Liver (tissue), 9 donors: Measurements from ENCODE around the gene GAP43. TPM values are rescaled to one million over a fixed set of nuclear protein-coding genes. Genes with fewer than 3 reads are reported as not detected.

Experiments used
- DNase-seq: peaks from one replicate; pipeline ENCODE4 v3.0.0-alpha.2; 2017; ENCODE audit warnings: low spot score
- H3K27ac ChIP-seq, 2 donors: one replicate each; pipeline ENCODE4 v1.7.0; 2013; ENCODE audit warnings: inconsistent platforms in 2 of 2, low read length in 2 of 2, control low read depth in 1 of 2, low read depth in 1 of 2, mild to moderate bottlenecking in 1 of 2
- H3K27me3 ChIP-seq, 4 donors: one replicate each; pipeline versions ENCODE4 v1.6.1 to v1.7.0; 2013; ENCODE audit warnings: low read length in 3 of 4, inconsistent platforms in 1 of 4, mild to moderate bottlenecking in 1 of 4, moderate library complexity in 1 of 4; ENCODE audit not compliant: control insufficient read depth in 4 of 4, insufficient read depth in 4 of 4
- H3K36me3 ChIP-seq, 4 donors: one replicate each; pipeline versions ENCODE4 v1.6.1 to v1.7.0; 2013; ENCODE audit warnings: low read length in 3 of 4, mild to moderate bottlenecking in 3 of 4, low read depth in 1 of 4, moderate library complexity in 1 of 4; ENCODE audit not compliant: control insufficient read depth in 4 of 4, insufficient read depth in 3 of 4
- H3K4me1 ChIP-seq, 4 donors: one replicate each; pipeline versions ENCODE4 v1.6.1 to v1.7.0; 2013; ENCODE audit warnings: low read length in 3 of 4, mild to moderate bottlenecking in 3 of 4, moderate library complexity in 1 of 4; ENCODE audit not compliant: control insufficient read depth in 4 of 4, insufficient read depth in 4 of 4
- H3K4me3 ChIP-seq, 3 donors: one replicate each; pipeline versions ENCODE4 v1.6.1 to v1.7.0; 2013; ENCODE audit warnings: low read length in 3 of 3, control low read depth in 1 of 3, low read depth in 1 of 3, mild to moderate bottlenecking in 1 of 3
- H3K9ac ChIP-seq, 2 donors: one replicate each; pipeline ENCODE4 v1.7.0; 2013; ENCODE audit warnings: low read length in 2 of 2, mild to moderate bottlenecking in 2 of 2, moderate library complexity in 2 of 2, control low read depth in 1 of 2, low read depth in 1 of 2
- H3K9me3 ChIP-seq, 4 donors: one replicate each; pipeline versions ENCODE4 v1.6.1 to v1.7.0; 2013; ENCODE audit warnings: low read length in 3 of 4; ENCODE audit not compliant: control insufficient read depth in 4 of 4
- EGR1 ChIP-seq, 2 donors: IDR thresholded peaks; 2 replicates each; pipeline ENCODE4 v1.6.1; 2016 to 2018; ENCODE audit warnings: antibody characterized with exemption in 2 of 2, low read depth in 2 of 2
- FOXA1 ChIP-seq: IDR thresholded peaks from 2 replicates; pipeline ENCODE4 v1.6.1; 2016; ENCODE audit warnings: antibody characterized with exemption
- FOXA2 ChIP-seq: IDR thresholded peaks from 2 replicates; pipeline ENCODE4 v1.6.1; 2016; ENCODE audit warnings: antibody characterized with exemption
- GABPA ChIP-seq, 2 donors: IDR thresholded peaks in 1 of 2; conservative IDR thresholded peaks in 1 of 2; 2 replicates each; pipeline ENCODE4 v1.6.1; 2016; ENCODE audit warnings: antibody characterized with exemption in 2 of 2, mild to moderate bottlenecking in 1 of 2, moderate library complexity in 1 of 2
- HNF4G ChIP-seq: IDR thresholded peaks from 2 replicates; pipeline ENCODE4 v1.6.1; 2016; ENCODE audit warnings: antibody characterized with exemption
- JUND ChIP-seq, 2 donors: IDR thresholded peaks; 2 replicates each; pipeline ENCODE4 v1.6.1; 2016; ENCODE audit warnings: antibody characterized with exemption in 2 of 2
- NR2F2 ChIP-seq: IDR thresholded peaks from 2 replicates; pipeline ENCODE4 v1.6.1; 2016; ENCODE audit warnings: antibody characterized with exemption
- RAD21 ChIP-seq, 2 donors: IDR thresholded peaks; 2 replicates each; pipeline ENCODE4 v1.6.1; 2016; ENCODE audit warnings: antibody characterized with exemption in 2 of 2, mild to moderate bottlenecking in 2 of 2
- RXRA ChIP-seq, 2 donors: IDR thresholded peaks; 2 replicates each; pipeline ENCODE4 v1.6.1; 2017 to 2018; ENCODE audit warnings: antibody characterized with exemption in 2 of 2, mild to moderate bottlenecking in 1 of 2
- SP1 ChIP-seq: IDR thresholded peaks from 2 replicates; pipeline ENCODE4 v1.6.1; 2018; ENCODE audit warnings: antibody characterized with exemption, mild to moderate bottlenecking
- TAF1 ChIP-seq: conservative IDR thresholded peaks from 2 replicates; pipeline ENCODE4 v1.6.1; 2016; ENCODE audit warnings: antibody characterized with exemption, mild to moderate bottlenecking
- YY1 ChIP-seq: IDR thresholded peaks from 2 replicates; pipeline ENCODE4 v1.6.1; 2016; ENCODE audit warnings: antibody characterized with exemption, mild to moderate bottlenecking
- WGBS: extraction: QIAGEN DNeasy Blood & Tissue Kit; methylation state at CpG from one replicate; pipeline ENCODE4 v1.1.7; 2013; 5-methylcytosine and 5-hydroxymethylcytosine counted together
- polyA plus RNA-seq, 2 donors: library from polyadenylated mRNA; stranded (reverse) in 1 of 2; unstranded in 1 of 2; fragments of 200-250 nt in 1 of 2; fragments of >200 nt in 1 of 2; fragmentation: Nextera tagmentation in 1 of 2; extraction: Ambion mirVana in 1 of 2; gene quantifications; one replicate each; pipeline versions ENCODE4 v1.2.1 to v1.2.3, GENCODE V29; 2013 to 2015
- total RNA-seq, 2 donors: library from RNA; depleted of rRNA; stranded (reverse); fragments of >200 nt; gene quantifications; one replicate each; pipeline ENCODE4 v1.2.3, GENCODE V29; 2014
- TF ChIP-seq, protein P1 (sequence below): IDR thresholded peaks from 2 replicates; pipeline ENCODE4 v1.6.1; 2016; ENCODE audit warnings: antibody characterized with exemption, mild to moderate bottlenecking
- TF ChIP-seq, protein P2 (sequence below): IDR thresholded peaks from 2 replicates; pipeline ENCODE4 v1.6.1; 2016; ENCODE audit warnings: antibody characterized with exemption
- TF ChIP-seq, protein P3 (sequence below): fragments of 150-350 bp; IDR thresholded peaks from 2 replicates; pipeline ENCODE4 v1.5.1; 2017; ENCODE audit warnings: improper control_type of control experiment, low read depth, low read length; ENCODE audit not compliant: missing input control
- TF ChIP-seq, protein P4 (sequence below): IDR thresholded peaks from 2 replicates; pipeline ENCODE4 v1.6.1; 2016; ENCODE audit warnings: antibody characterized with exemption
- TF ChIP-seq, protein P5 (sequence below): IDR thresholded peaks from 2 replicates; pipeline ENCODE4 v1.6.1; 2016; ENCODE audit warnings: antibody characterized with exemption
- donor health status: healthy.
- donor health status: healthy.
- donor health status: healthy.
- donor health status: healthy.
- donor health status: healthy.

The GAP43 gene
- total and polyA plus RNA-seq, 4 donors = 0.06 TPM; not detected in 3

DNA sequence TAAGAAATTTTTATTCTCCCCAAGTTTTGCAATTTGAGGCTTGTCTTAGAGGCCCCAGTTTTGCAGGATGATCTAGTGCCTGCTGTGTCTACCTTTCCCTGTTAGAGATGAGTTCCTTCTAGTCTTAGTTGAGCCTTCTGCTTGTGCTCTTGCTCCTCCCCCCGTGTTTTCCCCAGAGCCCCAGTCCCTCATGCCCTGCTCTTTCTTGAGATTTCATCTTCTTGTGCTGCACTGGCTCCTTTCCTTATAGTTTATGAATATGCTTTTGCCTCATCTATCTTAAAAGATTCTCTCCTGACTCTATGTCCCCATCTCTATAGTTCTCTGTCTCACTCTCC lies 4.7 kb downstream of the GAP43 start:
- H3K9ac ChIP-seq = no peak overlapping the region
- no peaks in the 10 kb centered on the region for H3K36me3 ChIP-seq
- TF ChIP-seq HNF4G (no peak), TAF1 (no peak), YY1 (no peak), JUND (IDR thresholded peaks at IDR 0.05) (no peak), EGR1 (IDR thresholded peaks at IDR 0.05; ENCODE audit: low read depth in 2 of 2) (no peak)
- TF ChIP-seq, protein P1, sequence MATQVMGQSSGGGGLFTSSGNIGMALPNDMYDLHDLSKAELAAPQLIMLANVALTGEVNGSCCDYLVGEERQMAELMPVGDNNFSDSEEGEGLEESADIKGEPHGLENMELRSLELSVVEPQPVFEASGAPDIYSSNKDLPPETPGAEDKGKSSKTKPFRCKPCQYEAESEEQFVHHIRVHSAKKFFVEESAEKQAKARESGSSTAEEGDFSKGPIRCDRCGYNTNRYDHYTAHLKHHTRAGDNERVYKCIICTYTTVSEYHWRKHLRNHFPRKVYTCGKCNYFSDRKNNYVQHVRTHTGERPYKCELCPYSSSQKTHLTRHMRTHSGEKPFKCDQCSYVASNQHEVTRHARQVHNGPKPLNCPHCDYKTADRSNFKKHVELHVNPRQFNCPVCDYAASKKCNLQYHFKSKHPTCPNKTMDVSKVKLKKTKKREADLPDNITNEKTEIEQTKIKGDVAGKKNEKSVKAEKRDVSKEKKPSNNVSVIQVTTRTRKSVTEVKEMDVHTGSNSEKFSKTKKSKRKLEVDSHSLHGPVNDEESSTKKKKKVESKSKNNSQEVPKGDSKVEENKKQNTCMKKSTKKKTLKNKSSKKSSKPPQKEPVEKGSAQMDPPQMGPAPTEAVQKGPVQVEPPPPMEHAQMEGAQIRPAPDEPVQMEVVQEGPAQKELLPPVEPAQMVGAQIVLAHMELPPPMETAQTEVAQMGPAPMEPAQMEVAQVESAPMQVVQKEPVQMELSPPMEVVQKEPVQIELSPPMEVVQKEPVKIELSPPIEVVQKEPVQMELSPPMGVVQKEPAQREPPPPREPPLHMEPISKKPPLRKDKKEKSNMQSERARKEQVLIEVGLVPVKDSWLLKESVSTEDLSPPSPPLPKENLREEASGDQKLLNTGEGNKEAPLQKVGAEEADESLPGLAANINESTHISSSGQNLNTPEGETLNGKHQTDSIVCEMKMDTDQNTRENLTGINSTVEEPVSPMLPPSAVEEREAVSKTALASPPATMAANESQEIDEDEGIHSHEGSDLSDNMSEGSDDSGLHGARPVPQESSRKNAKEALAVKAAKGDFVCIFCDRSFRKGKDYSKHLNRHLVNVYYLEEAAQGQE = no peak
- TF ChIP-seq, protein P2, sequence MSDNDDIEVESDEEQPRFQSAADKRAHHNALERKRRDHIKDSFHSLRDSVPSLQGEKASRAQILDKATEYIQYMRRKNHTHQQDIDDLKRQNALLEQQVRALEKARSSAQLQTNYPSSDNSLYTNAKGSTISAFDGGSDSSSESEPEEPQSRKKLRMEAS = no peak
- no peak overlapping the region for H3K4me3 ChIP-seq
- H3K4me1 ChIP-seq = peaks cover 0 to 5% (median under 1%) of the 10 kb centered on the region in 4 donors
- DNase-seq = no peak
- H3K27ac ChIP-seq = no peak overlapping the region
- 60% methylated on average over 1 of the region's 1 CpG for WGBS
- peaks cover 0 to 6% (median 2%) of the 10 kb centered on the region in 4 donors for H3K27me3 ChIP-seq
- no peaks in the 10 kb centered on the region for H3K9me3 ChIP-seq

DNA sequence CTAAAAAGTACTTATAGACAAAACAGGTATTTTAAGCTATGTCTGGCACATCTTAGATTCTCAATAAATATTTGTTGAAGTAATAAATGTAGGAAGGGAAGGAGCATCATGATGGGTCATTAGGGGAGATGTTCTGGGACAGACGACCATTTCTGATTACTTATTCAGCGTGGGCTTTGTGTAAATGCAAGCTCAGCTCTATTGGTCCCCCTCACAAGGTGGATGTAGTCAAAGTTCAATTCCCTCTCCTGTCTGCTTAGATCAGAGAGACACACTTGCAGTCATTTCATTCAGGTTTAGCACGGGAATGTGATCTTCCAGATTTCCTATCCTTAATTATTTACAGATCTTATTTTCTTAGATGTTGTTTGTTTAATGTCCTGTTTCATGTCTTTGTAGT lies 7.5 kb downstream of the GAP43 start:
- H3K9ac ChIP-seq = no peak overlapping the region
- no peak overlapping the region for H3K4me3 ChIP-seq
- H3K27ac ChIP-seq = no peak overlapping the region
- no peaks in the 10 kb centered on the region for H3K4me1 ChIP-seq
- no peaks in the 10 kb centered on the region for H3K27me3 ChIP-seq
- H3K36me3 ChIP-seq = no peaks in the 10 kb centered on the region
- no peak for DNase-seq
- WGBS = 74% methylated on average over 3 of the region's 3 CpGs
- H3K9me3 ChIP-seq = no peaks in the 10 kb centered on the region
- TF ChIP-seq HNF4G (no peak), NR2F2 (no peak), GABPA (IDR thresholded peaks at IDR 0.05 in 1 of 2, conservative IDR thresholded peaks at IDR 0.05 in 1 of 2) (no peak), RXRA (IDR thresholded peaks at IDR 0.05) (no peak), EGR1 (IDR thresholded peaks at IDR 0.05; ENCODE audit: low read depth in 2 of 2) (no peak), JUND (IDR thresholded peaks at IDR 0.05) (no peak), SP1 (no peak), RAD21 (IDR thresholded peaks at IDR 0.05) (no peak), FOXA1 (no peak), FOXA2 (no peak)
- TF ChIP-seq, protein P3, sequence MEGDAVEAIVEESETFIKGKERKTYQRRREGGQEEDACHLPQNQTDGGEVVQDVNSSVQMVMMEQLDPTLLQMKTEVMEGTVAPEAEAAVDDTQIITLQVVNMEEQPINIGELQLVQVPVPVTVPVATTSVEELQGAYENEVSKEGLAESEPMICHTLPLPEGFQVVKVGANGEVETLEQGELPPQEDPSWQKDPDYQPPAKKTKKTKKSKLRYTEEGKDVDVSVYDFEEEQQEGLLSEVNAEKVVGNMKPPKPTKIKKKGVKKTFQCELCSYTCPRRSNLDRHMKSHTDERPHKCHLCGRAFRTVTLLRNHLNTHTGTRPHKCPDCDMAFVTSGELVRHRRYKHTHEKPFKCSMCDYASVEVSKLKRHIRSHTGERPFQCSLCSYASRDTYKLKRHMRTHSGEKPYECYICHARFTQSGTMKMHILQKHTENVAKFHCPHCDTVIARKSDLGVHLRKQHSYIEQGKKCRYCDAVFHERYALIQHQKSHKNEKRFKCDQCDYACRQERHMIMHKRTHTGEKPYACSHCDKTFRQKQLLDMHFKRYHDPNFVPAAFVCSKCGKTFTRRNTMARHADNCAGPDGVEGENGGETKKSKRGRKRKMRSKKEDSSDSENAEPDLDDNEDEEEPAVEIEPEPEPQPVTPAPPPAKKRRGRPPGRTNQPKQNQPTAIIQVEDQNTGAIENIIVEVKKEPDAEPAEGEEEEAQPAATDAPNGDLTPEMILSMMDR = no peak
- TF ChIP-seq, protein P1 = no peak
- TF ChIP-seq, protein P4, sequence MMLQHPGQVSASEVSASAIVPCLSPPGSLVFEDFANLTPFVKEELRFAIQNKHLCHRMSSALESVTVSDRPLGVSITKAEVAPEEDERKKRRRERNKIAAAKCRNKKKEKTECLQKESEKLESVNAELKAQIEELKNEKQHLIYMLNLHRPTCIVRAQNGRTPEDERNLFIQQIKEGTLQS = no peak
- TF ChIP-seq, protein P2 = no peak
- TF ChIP-seq, protein P5, sequence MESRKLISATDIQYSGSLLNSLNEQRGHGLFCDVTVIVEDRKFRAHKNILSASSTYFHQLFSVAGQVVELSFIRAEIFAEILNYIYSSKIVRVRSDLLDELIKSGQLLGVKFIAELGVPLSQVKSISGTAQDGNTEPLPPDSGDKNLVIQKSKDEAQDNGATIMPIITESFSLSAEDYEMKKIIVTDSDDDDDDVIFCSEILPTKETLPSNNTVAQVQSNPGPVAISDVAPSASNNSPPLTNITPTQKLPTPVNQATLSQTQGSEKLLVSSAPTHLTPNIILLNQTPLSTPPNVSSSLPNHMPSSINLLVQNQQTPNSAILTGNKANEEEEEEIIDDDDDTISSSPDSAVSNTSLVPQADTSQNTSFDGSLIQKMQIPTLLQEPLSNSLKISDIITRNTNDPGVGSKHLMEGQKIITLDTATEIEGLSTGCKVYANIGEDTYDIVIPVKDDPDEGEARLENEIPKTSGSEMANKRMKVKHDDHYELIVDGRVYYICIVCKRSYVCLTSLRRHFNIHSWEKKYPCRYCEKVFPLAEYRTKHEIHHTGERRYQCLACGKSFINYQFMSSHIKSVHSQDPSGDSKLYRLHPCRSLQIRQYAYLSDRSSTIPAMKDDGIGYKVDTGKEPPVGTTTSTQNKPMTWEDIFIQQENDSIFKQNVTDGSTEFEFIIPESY = no peak
